HCEC 1CT (cell line): ENCODE measurements around the gene F7.

Experiments used
- DNase-seq: peaks from one replicate; pipeline ENCODE4 v3.0.0-alpha.2; 2017

The F7 gene

DNA sequence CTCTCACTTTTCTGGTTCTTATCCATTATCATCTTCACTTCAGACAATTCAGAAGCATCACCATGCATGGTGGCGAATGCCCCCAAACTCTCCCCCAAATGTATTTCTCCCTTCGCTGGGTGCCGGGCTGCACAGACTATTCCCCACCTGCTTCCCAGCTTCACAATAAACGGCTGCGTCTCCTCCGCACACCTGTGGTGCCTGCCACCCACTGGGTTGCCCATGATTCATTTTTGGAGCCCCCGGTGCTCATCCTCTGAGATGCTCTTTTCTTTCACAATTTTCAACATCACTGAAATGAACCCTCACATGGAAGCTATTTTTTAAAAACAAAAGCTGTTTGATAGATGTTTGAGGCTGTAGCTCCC is 14.2 kb downstream of the F7 start:
- no peak for DNase-seq

DNA sequence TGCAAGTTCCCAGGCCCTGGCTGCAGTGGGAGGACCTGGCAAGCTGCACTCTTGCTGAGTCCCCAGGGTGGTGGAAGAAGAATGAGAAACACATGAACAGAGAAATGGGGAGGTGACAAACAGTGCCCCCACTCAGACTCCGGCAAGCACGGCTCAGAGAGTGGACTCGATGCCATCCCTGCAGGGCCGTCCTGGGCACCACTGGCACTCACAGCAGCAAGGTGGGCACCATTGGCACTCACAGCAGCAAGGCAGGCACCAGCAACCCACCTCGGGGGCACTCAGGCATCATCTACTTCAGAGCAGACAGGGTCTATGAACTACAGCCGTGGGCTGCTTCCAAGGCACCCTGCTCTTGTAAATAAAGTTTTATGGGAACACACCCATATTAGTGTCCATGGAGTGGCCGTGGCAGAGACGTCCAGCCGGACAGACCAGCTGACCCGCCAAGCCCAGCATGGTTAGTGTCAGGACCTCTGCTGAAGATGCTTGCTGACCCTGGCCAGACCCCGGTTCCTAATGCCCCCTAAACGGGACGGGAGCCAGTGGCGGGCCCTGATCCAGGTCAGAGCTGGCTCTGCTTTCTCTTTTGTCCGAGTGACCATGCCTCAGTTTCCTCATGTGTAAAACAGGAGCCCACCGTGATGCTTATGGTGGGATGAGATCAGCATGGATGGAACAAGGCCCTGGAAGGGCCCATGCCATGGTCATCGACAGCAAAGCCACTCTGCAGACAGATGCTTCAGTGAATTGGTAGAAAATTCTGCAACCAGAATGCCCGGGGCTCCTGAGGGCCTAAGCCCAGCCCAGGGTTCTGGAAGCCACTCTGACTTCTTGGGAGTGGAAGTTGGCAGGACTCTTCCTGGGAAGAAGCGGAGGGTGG is 14.9 kb downstream of the F7 start:
- DNase-seq: no peak

- DNase-seq: no peak
Observed at GRCh38 chr13:113121183-113121927, 15.8 kb downstream of the F7 start.

- DNase-seq: no peak
Observed at GRCh38 chr13:113121928-113122471, 16.4 kb downstream of the F7 start.

GRCh38 chr13:113122550-113123225 is 17.1 kb downstream of the F7 start, which contains the start of gene F10:
Gene F10, plus strand, starts transcription at chr13:113122799. Its CDS starts 57 bp downstream, at chr13:113122856.
- peak; percentile 65 for DNase-seq

- DNase-seq: no peak
Observed at GRCh38 chr13:113123226-113124201, 17.9 kb downstream of the F7 start.

DNA sequence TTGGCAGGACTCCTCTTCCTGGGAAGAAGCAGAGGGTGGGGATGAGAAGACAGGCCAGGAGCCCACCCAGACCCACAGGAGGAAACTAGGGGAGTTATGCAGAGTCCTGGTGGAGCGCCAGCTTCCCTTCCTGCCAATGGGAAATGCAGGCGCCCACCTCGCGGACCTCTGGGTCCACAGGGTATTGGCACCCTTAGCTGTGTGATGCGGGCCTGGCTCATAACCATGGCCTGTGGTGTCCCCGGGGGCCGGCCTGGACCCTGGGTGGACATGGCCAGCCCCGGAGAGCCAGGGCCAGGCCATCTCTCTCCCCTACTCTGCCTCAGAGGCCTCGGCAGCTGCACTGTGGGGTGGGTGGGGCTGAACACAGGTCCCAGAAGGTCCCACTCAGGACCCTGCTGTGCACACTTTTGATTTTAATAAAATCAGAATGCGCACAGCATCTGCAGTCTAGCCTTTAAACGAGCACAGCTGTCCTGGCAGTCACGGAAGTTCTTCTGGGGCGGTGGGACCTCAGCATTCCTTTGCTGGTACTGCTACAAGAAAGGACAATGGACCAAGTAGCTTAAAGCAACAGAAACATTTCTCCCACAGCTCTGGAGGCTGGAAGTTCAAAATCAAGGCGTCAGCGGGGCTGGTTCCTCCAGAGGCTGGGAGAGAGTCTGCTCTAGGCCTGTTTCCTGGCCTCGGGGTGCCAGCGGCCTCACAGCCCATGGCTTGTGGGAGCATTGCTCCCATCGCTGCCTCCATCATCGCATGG is 18.8 kb downstream of the F7 start:
- no peak for DNase-seq

DNA sequence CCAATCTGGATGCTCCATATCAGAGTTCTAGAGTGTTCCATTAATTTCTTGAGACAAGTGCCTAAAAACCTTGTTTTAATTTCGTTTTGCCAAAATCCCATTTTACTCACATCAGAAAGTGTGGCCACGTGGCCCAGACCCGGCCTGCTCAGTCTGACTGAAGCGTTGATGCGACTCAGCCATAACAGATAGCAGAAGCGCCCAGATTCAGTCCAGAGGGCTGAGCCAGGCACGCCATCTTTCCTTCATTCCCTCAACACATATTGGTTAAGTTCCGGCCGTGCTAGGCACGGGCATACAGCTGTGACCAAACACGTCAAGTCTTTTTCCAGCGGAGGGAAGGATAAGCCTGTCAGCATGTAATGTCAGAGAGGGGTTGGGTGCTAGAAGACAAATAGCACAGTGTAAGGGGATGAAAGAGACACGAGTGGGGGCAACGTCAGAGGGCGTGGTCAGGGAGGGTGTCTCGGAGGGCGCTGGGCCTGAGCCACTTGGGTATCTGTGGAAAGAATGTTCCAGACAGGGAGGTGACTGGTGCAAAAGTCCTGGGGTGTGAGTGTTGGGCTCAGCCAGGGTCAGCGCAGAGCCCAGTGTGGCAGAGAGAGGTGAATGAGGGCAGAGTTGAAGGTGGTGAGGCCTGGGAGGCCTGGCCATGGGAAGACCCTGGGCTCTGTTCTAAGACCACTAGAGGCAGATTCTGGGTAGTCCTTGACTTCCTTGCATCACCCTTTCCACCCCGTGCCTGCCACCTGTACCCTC is 20.1 kb downstream of the F7 start:
- DNase-seq: no peak

- no peak for DNase-seq
Observed at GRCh38 chr13:113126265-113127150, 20.9 kb downstream of the F7 start.

- DNase-seq: no peak
Observed at GRCh38 chr13:113129480-113129879, 23.9 kb downstream of the F7 start.

- DNase-seq: no peak
Observed at GRCh38 chr13:113129921-113130750, 24.5 kb downstream of the F7 start.

DNA sequence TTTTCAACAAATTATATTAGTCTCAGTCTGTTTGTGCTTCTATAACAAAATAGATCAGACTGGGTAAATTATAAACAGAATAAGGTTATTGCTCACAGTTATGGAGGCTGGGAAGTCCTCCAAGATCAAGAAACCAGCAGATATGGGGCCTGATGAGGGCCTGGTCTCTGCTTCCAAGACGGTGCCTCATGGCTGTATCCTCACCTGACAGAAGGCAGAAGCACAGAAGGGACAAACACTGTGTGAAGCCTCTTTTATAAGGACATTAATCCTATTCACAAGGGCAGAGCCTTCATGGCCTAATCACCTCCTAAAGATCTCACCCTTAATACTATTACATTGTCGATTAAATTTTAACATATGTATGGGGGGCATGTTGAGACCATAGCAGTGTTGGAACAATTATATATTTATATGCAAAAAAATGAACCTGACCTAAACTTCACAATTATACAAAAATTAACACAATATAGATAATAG is 29.7 kb downstream of the F7 start:
- DNase-seq: no peak

DNA sequence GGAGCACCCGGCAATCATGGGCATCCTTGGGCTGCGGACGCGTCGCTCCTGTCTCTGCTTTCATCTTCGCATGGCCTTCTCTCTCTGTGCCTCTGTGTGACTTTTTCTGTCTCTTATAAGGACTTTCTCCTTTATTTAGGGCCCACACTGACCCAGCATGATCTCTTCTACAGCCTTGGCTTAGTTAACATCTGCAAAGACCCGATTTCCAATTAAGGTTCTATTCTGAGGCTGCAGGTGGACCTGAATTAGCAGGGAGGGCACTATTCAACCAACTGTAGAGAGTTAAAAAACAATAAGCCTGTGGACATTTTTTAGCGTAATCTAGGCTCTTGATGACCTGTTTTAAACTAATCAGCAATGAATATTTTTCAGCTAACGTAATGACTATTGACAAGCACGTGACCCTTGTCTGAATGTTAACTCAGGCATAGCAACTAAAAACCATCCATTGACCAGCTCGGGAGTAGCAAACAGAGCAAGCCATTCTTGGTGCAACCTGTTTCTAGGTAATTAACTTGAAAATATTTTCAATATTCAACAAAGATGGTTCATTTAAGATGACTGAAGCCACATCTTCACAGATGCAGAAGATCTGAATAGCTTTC is 32.2 kb downstream of the F7 start:
- no peak for DNase-seq

DNA sequence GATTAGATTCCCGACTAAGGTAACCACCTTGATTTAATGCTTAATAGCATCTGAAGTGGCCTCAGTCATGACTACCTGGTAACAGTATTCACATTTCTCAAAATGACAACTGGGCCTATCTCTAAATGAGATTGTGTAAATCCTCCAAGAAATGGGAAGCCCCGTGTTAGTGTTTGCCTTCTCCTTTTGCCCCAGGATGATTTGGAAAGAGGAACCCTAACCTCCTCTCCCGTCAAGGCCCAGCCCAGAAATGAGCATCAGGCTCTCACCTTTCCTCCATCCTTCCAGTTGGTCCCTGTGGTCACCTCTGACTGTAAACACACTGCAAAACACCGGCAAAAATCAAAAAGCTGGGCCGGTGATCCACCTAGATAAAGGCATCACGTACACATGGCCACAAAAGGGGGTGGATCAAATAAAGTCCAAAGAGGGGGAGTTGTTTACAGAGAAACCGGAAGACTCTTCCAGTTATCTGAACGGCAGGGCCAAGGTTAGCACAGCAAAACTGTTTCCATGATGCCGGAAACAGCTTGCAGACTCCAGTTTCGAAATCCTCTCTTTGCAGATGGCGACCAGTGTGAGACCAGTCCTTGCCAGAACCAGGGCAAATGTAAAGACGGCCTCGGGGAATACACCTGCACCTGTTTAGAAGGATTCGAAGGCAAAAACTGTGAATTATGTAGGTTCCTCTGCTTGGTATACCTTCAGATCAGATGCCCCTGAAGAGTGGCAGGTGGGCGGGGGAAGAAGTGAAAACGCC is 33.4 kb downstream of the F7 start:
- DNase-seq: no peak

DNA sequence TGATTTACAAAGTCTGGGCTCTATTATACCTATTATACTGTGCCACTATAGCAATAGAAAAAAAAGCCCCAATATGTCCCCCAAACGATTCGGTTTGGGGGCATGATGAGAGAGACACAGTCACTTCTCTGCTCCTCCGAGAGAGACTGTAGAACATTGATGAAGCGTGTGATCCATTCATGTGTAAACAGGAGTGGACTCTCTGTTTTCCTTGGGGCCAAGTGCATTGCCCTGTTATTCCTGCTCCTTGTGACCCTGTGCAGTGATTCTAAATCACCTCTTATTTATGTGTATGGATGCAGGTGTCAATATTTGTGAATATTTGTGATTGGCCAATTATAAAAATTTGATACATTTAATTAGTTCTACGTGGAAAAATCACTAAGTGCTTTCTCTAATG is 34.0 kb downstream of the F7 start:
- no peak for DNase-seq

DNA sequence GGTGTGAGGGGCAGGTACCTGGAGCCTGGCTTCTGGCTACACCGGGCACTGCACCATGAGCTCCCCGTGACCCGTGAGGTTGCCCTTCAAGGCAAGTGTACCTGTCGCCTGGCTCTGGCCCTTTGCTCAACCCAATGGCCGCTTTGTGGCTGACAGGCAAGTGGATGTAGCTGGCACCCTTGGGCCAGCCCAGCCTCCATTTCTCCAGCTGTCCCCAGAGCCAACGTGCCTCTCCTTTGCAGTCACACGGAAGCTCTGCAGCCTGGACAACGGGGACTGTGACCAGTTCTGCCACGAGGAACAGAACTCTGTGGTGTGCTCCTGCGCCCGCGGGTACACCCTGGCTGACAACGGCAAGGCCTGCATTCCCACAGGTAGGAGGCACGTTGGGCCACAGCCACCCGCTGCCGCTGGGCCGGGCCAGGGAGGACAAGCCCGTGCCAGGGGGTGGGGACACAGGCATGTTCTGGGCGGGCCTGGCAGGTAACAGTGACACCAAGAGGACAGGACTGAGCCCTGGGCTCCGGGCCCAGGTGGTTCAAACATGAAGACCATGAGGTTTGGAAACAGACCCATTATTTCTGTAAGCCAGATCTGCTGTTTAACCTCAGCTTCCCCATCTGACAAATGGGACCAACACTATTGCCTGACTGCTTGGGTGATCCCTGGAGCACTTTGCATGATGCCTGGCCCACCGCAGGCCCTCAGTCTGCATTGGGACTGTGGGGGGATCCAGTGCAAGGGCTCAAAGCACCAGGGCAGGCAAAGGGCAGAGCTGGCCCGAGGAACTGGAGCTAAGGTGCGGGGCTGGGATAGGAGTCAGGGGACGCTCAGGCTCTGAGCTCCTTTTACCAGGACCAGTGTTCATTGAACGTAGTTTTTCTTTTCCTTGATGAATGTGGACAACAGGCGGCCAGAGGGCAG is 35.3 kb downstream of the F7 start:
- DNase-seq: no peak
